SU-DHL-6 (cell line): ENCODE data around the gene KCNN2.

ENCODE experiments used
- H2AFZ ChIP-seq: fragments of 200-600 bp; sonication (generic); 2 replicates; pipeline ENCODE4 v1.6.1; 2014; ENCODE audit warnings: low read depth, mild to moderate bottlenecking, moderate library complexity, mixed read lengths, antibody characterized with exemption, low read length; ENCODE audit not compliant: severe bottlenecking
- H3F3A ChIP-seq: fragments of 200-600 bp; shearing (Covaris generic); 2 replicates; pipeline ENCODE4 v1.6.0; 2016; ENCODE audit warnings: antibody characterized with exemption, mild to moderate bottlenecking; ENCODE audit not compliant: insufficient read depth
- H3K27ac ChIP-seq: fragments of 200-600 bp; sonication (generic); 2 replicates; pipeline ENCODE4 v1.5.1; 2016; ENCODE audit warnings: low read depth, mild to moderate bottlenecking, low read length, moderate library complexity, mixed read lengths
- H3K27me3 ChIP-seq: fragments of 200-600 bp; sonication (generic), shearing (Covaris generic); 2 replicates; pipeline ENCODE4 v1.6.0; 2014; ENCODE audit warnings: mild to moderate bottlenecking, low read length
- H3K36me3 ChIP-seq: fragments of 200-600 bp; sonication (generic); 2 replicates; pipeline ENCODE4 v1.6.1; 2014; ENCODE audit warnings: mild to moderate bottlenecking, low read length, mixed read lengths
- H3K4me2 ChIP-seq: fragments of 300-600, 200-600 bp; shearing (Covaris generic), sonication (generic); 2 replicates; pipeline ENCODE4 v1.6.0; 2014; ENCODE audit warnings: low read length, low read depth, mild to moderate bottlenecking; ENCODE audit not compliant: poor library complexity, severe bottlenecking
- H3K4me3 ChIP-seq: fragments of 200-600 bp; sonication (generic); 2 replicates; pipeline ENCODE4 v1.5.1; 2014; ENCODE audit warnings: antibody characterized with exemption, low read length, mild to moderate bottlenecking, mixed read lengths; ENCODE audit not compliant: insufficient read depth, poor library complexity, severe bottlenecking
- H3K79me2 ChIP-seq: fragments of 200-600 bp; sonication (generic); 2 replicates; pipeline ENCODE4 v1.6.1; 2014; ENCODE audit warnings: mild to moderate bottlenecking, low read length, moderate library complexity; ENCODE audit not compliant: insufficient read depth
- H3K9ac ChIP-seq: fragments of 200-600 bp; sonication (generic); 2 replicates; pipeline ENCODE4 v1.7.0; 2014; ENCODE audit warnings: mild to moderate bottlenecking, low read length
- H3K9me2 ChIP-seq: fragments of 200-600 bp; sonication (generic); replicated peaks from 2 replicates; pipeline ENCODE4 v1.6.1; 2014; ENCODE audit warnings: low read length; ENCODE audit not compliant: insufficient read depth
- H3K9me3 ChIP-seq: fragments of 200-600 bp; sonication (generic); 2 replicates; pipeline ENCODE4 v1.6.1; 2014; ENCODE audit warnings: low read length, mixed read lengths; ENCODE audit not compliant: insufficient read depth
- H4K20me1 ChIP-seq: fragments of 200-600 bp; sonication (generic); 2 replicates; pipeline ENCODE4 v1.6.1; 2014; ENCODE audit warnings: low read depth, mild to moderate bottlenecking, antibody characterized with exemption, low read length, moderate library complexity, mixed read lengths
- EZH2phosphoT487 ChIP-seq: fragments of 200-600 bp; sonication (generic), shearing (Covaris generic); conservative IDR thresholded peaks from 2 replicates; pipeline ENCODE4 v1.6.1; 2018; ENCODE audit warnings: mild to moderate bottlenecking, antibody characterized with exemption, low read length, moderate library complexity, mixed read lengths
- TF ChIP-seq, protein P1 (sequence below): fragments of 200-600 bp; sonication (generic); IDR thresholded peaks from one replicate; pipeline ENCODE4 v1.5.1; 2017; ENCODE audit warnings: antibody characterized with exemption, mild to moderate bottlenecking, low read length, moderate library complexity; ENCODE audit not compliant: insufficient read depth, poor library complexity, severe bottlenecking

The KCNN2 gene

DNA sequence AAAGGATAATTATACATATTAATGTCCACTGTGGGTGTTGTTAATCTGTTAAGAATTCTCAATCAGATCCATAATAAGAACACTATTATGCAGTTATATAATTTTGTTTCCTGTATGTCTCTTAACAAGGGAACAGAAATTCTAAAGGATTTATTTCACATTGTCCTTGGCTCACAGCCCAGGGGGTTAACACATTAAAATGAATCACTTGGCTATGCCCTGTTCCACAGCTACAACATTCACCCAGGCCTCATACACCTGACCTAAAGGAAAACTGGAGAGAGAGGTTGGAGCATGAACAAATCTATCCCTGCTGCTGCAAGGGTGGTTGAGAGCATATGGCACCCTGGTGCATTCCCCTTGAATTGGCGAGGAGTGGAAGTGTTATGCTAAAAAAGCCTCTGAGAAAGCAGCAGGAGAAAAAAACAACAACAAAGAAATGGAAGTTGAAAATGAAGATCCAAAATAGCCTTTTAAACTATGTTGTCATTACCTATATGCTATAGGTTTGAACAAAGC is 116.0 kb downstream of the KCNN2 start:
- no peak overlapping the region for H3K4me3 ChIP-seq
- no peaks in the 10 kb centered on the region for H4K20me1 ChIP-seq
- H3K4me2 ChIP-seq, result no peak overlapping the region
- no peak overlapping the region for H3K9ac ChIP-seq
- TF ChIP-seq EZH2phosphoT487, result no peak
- TF ChIP-seq, protein P1, sequence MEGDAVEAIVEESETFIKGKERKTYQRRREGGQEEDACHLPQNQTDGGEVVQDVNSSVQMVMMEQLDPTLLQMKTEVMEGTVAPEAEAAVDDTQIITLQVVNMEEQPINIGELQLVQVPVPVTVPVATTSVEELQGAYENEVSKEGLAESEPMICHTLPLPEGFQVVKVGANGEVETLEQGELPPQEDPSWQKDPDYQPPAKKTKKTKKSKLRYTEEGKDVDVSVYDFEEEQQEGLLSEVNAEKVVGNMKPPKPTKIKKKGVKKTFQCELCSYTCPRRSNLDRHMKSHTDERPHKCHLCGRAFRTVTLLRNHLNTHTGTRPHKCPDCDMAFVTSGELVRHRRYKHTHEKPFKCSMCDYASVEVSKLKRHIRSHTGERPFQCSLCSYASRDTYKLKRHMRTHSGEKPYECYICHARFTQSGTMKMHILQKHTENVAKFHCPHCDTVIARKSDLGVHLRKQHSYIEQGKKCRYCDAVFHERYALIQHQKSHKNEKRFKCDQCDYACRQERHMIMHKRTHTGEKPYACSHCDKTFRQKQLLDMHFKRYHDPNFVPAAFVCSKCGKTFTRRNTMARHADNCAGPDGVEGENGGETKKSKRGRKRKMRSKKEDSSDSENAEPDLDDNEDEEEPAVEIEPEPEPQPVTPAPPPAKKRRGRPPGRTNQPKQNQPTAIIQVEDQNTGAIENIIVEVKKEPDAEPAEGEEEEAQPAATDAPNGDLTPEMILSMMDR, result no peak
- H3K9me2 ChIP-seq, result no peaks in the 10 kb centered on the region
- no peak overlapping the region for H3K27ac ChIP-seq
- no peak overlapping the region for H2AFZ ChIP-seq
- H3K79me2 ChIP-seq, result no peaks in the 10 kb centered on the region
- H3K27me3 ChIP-seq, result no peaks in the 10 kb centered on the region
- no peaks in the 10 kb centered on the region for H3K9me3 ChIP-seq
- H3F3A ChIP-seq, result no peaks in the 10 kb centered on the region
- H3K36me3 ChIP-seq, result no peaks in the 10 kb centered on the region

DNA sequence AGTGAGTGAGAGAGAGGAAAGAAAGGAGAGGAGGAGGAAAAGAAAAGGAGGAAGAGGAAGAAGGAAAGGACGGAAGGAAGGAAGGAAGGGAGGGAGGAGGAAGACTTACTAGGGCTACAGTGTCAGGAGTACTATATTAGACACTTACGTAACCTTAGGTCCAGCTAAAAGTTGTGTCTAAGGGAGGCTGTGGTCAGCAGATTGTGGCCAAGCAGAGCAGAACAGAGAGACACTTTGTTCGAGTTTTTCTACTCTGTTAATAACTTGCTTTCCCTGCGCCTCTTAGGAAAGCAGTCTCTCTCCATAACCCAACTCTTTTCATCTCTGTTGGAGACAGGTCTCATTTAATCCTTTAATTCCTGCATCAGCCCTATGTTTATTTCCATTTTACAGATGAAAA is 138.9 kb downstream of the KCNN2 start:
- no peaks in the 10 kb centered on the region for H4K20me1 ChIP-seq
- H2AFZ ChIP-seq, result no peak overlapping the region
- TF ChIP-seq EZH2phosphoT487, result no peak
- TF ChIP-seq, protein P1, result no peak
- no peaks in the 10 kb centered on the region for H3K9me2 ChIP-seq
- no peaks in the 10 kb centered on the region for H3F3A ChIP-seq
- no peaks in the 10 kb centered on the region for H3K79me2 ChIP-seq
- no peaks in the 10 kb centered on the region for H3K9me3 ChIP-seq
- no peak overlapping the region for H3K4me2 ChIP-seq
- no peaks in the 10 kb centered on the region for H3K27me3 ChIP-seq
- H3K9ac ChIP-seq, result no peak overlapping the region
- no peak overlapping the region for H3K27ac ChIP-seq
- no peak overlapping the region for H3K4me3 ChIP-seq
- H3K36me3 ChIP-seq, result no peaks in the 10 kb centered on the region

DNA sequence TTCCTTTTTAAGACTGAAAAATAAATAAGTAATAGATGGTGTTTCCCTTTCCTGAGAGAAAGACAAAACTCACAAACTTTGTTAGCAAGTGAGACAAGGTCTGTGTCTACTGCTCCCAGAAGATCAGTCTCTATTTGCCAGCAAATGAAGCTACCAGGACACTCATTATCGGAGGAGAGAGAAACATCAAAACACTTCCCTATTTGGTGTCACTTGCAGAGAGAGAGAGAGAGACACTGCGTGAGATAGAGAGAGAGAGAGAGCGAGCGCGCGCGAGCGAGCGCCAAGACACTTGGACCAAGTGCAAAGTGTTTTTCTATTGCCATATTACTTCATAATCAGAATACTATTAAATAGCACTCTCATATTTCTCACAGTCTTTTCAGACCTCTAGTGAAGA is 142.7 kb downstream of the KCNN2 start:
- no peak overlapping the region for H3K27ac ChIP-seq
- no peaks in the 10 kb centered on the region for H3K36me3 ChIP-seq
- no peaks in the 10 kb centered on the region for H3F3A ChIP-seq
- no peaks in the 10 kb centered on the region for H3K79me2 ChIP-seq
- H3K9ac ChIP-seq, result no peak overlapping the region
- H4K20me1 ChIP-seq, result no peaks in the 10 kb centered on the region
- no peak overlapping the region for H3K4me3 ChIP-seq
- no peaks in the 10 kb centered on the region for H3K9me2 ChIP-seq
- no peak for TF ChIP-seq EZH2phosphoT487
- TF ChIP-seq, protein P1, result no peak
- H2AFZ ChIP-seq, result no peak overlapping the region
- H3K27me3 ChIP-seq, result no peaks in the 10 kb centered on the region
- no peaks in the 10 kb centered on the region for H3K9me3 ChIP-seq
- H3K4me2 ChIP-seq, result no peak overlapping the region

DNA sequence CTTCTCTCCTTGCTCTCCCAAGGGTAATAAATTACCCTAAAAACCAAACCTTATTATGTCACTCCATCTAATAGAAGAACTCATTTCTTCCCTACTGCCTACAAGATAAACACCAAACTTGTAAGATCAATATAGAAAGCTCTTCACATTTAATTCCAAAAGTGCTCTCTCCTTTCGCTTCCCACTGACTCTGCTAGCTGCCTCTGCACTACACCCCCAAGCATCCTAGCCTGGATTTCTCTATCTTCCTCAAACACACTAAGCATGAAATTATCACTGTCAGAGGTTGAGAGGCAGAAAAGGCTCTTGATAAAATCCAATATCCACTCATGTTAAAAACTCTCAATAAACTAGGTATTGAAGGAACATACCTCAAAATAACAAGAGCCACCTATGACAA is 162.4 kb downstream of the KCNN2 start:
- Histone ChIP-seq H3K9me3 (no peaks in the 10 kb centered on the region), H3K36me3 (no peaks in the 10 kb centered on the region), H4K20me1 (no peaks in the 10 kb centered on the region), H3K4me2 (no peak overlapping the region), H2AFZ (no peak overlapping the region), H3K9ac (no peak overlapping the region), H3F3A (no peaks in the 10 kb centered on the region), H3K9me2 (no peaks in the 10 kb centered on the region), H3K79me2 (no peaks in the 10 kb centered on the region), H3K4me3 (no peak overlapping the region), H3K27ac (no peak overlapping the region), H3K27me3 (no peaks in the 10 kb centered on the region)
- no peak for TF ChIP-seq EZH2phosphoT487
- TF ChIP-seq, protein P1, result no peak
